ENCODE results near the gene ELP4.
"Not testable (repeated sequence)": the region's sequence is repeated elsewhere in the genome, so short reads cannot be mapped to it uniquely, and the experiment has no call there.

ELP4 gene

DNA sequence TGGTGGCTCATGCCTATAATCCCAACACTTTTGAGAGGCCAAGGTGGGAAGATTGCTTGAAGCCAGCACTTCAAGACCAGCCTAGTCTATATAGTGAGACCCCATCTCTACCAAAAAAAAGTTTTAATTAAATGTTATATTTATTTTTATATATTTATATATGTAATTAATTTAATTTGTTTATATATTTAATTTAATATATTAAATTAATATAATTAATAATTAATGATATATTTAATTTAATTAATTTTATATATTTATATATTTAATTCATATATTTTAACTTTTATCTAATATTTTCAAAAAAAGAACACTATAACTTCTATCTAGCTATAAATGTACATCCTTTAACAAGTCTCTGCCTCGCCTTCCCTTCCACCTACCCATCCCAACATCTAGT, 196.8 kb downstream of the ELP4 start:
- DNase-seq (ENCODE audit: low read depth) = no peak

DNA sequence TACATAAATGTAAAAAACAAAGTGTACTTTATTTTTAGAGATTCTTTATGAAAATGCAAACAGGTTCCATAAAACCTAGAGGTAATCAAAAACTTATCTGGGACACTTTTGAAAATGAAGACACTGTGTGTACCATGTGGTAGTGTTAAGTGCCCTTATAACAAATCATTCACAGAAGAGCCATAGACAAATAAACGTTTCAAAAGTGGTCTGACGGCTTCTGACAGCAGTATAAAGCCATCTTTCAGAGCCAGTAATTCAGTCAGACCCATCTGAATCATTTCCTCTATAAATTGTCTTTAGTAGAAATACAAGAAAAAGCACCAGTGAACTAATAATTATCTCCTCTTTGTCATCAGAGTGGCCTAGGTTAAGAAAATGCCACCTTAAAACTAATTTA, 201.6 kb downstream of the ELP4 start:
- DNase-seq (ENCODE audit: low read depth) = no peak

- no peak for DNase-seq (ENCODE audit: low read depth)
These were observed 203.3 kb downstream of the ELP4 start for GRCh38 chr11:31712851-31713250.

GRCh38 chr11:31714840-31715239, 205.3 kb downstream of the ELP4 start:
- DNase-seq (ENCODE audit: low read depth) = no peak

DNA sequence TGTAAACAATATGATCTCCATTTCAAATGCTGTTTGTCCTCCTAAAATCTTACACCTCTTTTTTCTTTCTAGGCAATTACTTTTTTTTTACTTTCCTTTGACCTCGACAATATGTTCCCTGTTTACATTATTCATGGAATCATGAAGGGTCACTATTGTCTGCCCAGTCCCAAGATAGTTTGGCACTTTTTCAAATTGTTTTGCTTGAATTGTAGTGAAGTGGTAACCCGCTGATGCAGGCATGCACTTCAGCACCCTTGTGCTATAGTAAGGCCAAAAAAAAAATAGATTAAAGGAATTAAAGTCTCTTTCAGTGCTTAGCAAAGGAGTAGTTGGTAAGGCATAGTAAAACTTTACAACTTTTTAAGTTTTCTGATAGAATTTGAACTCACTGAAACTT, 210.7 kb downstream of the ELP4 start:
- DNase-seq (ENCODE audit: low read depth) = no peak

- DNase-seq (ENCODE audit: low read depth) = no peak
These were observed 211.3 kb downstream of the ELP4 start for GRCh38 chr11:31720671-31721365.

DNA sequence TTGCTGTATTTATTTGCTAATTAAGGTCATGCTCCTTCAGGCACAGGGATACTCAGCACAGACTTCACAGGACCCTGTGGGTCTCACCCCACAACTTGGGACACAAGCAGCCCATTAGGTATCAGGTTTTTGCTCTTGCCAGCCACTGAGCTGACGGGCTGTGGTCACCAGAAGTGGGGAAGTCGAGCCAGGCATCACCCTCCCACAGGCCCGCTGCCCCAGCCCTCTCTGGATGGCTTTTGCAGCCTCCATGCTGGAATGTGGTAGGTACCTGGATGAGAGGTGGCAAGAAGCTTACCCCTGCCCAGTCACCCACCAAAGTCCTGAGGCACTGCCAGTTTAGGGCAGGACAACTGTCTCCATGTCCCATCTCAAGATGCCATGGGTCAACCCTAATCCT, 213.2 kb downstream of the ELP4 start:
- no peak for DNase-seq (ENCODE audit: low read depth)

DNA sequence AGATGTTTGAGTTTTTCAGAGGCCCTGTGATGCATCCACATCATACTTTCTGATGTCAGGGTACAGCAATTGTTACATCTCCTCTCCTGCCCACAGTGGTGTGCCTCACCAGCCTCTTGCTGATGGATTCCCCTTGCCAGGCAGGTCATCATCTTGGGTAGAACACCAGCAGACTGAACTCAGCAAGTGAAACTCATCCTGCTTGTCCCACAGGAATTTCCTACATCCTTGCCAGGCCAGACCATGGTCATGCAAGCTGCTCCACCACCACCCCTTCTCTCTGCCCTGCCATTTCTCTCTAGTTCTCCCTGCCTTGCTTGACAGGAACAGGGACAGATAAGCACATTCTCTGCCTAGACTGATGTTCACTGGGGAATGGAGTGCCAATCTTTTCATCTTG, 215.6 kb downstream of the ELP4 start:
- DNase-seq (ENCODE audit: low read depth) = no peak

GRCh38 chr11:31728432-31728831, 218.9 kb downstream of the ELP4 start:
- DNase-seq (ENCODE audit: low read depth) = no peak

GRCh38 chr11:31740131-31740530, 230.6 kb downstream of the ELP4 start:
- DNase-seq (ENCODE audit: low read depth) = no peak

DNA sequence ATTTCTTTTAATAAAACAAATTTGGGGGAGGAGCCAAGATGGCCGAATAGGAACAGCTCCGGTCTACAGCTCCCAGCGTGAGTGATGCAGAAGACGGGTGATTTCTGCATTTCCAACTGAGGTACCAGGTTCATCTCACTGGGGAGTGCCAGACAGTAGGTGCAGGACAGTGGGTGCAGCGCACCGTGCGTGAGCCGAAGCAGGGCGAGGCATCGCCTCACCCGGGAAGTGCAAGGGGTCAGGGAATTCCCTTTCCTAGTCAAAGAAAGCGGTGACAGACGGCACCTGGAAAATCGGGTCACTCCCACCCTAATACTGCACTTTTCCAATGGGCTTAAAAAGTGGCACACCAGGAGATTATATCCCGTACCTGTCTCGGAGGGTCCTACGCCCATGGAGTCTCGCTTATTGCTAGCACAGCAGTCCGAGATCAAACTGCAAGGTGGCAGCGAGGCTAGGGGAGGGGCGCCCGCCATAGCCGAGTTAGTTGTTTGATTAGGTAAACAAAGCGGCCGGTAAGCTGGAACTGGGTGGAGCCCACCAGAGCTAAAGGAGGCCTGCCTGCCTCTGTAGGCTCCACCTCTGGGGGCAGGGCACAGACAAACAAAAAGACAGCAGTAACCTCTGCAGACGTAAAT, 231.3 kb downstream of the ELP4 start:
- DNase-seq (ENCODE audit: low read depth) = not testable (repeated sequence)

DNA sequence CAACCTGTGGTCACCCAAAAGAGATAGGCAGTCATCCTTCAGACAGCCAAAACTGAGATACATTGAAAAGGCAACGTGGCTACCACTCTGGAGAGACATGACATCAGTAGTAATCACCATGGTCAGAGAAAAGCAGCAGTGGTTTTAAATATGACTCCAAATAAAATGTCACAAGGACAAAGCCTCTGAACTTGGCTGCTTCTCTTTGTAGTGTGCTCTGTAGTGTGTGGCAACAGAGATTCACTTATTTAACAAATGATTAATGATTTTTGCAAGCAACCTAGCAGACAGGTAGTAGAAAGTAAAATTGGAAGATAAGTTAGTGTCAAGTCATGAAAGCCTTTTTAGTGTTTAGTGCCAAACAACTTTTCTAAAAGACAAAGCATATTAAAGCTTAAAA, 238.0 kb downstream of the ELP4 start:
- DNase-seq (ENCODE audit: low read depth) = no peak

DNA sequence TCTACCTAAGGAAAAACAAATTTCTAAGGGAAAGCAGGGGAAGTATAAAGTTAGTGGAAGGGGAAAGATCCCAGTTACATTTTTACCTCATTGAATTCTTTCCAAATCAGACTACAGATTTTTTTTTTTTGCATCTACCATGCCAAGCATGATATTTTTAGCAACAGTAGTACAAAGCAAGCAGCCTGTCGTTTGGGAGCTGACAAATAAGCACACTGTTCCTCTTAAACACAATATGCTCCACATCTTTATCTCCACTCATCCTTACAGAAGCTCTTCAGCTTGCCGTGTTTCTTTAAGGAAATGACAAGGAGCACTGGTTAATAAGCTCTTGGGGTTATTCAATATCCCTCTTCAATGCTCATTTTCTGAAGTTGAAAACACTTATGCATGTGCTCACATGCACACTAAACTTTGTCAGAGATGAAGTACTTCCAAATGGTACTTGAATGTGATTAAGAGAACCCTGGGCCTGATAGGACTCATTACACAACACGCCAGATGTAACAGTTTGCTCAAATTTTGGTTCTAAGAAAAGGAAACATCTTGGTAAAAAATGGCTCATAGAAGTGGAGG, 247.8 kb downstream of the ELP4 start:
- DNase-seq (ENCODE audit: low read depth) = no peak

GRCh38 chr11:31761636-31762035, 252.1 kb downstream of the ELP4 start:
- no peak for DNase-seq (ENCODE audit: low read depth)

- no peak for DNase-seq (ENCODE audit: low read depth)
These were observed 253.7 kb downstream of the ELP4 start for GRCh38 chr11:31763296-31763695.

- DNase-seq (ENCODE audit: low read depth) = no peak
These were observed 254.7 kb downstream of the ELP4 start for GRCh38 chr11:31764261-31764660.

- DNase-seq (ENCODE audit: low read depth) = no peak
These were observed 255.2 kb downstream of the ELP4 start for GRCh38 chr11:31764766-31765165.

- no peak for DNase-seq (ENCODE audit: low read depth)
These were observed 257.5 kb downstream of the ELP4 start for GRCh38 chr11:31767066-31767465.

DNA sequence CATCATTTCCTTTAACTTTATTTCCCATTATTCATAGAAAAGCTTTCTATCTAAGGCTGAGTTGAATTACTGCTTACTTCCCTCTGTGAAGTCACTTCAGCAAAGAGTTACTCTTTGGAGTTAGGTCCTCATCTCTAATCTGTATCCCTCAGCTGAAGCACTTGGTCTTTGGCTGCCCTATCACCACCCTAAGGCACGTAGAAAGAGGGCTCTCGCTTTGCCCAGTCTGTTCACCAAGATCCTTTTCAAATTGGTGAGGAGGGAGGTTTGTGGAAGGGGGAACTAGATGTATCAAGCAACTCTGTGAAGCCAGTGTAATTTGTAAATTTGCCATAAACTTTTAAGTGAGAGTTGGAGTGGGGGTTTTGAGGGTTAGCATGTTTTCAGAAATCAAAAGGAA, 258.1 kb downstream of the ELP4 start:
- no peak for DNase-seq (ENCODE audit: low read depth)

DNA sequence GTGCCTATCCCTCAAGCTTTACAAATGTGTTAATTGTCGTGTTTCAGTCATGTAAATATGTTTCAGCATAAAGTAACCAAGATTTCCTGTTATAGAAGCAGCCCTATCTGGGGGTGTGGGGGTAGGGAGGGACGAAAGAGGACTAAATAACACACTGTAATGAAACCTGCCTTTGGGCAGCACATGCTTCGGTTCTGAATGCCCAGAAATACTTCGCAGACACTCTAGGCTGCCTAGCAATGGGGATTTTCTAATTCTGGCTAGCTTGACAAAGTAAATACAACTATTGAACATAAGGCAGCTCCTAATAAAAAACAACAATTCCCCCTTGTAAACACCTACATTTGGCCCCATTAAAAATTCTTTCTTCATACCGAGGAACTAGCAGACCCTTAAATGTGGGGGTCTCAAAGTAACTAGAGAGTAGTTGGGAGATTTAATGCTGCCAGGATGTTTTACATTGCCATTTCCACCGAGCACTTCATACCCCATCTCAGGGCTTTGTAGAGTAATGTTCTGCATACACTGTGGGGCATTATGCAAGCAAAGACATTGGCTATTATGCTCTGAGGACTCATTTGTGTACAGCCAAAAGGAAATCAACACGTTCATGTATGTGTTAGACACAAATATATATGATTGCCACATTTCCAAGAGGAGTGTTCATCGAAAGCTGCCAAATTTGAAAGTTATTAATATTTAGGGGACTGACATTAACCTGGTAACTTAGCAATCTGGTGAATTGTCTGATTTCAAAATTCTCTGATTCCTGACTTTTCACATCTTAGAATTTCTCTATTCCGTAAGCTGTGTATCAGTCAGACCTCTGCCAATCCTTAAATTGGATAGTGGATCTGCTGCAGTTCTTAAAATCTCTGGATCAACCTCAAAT, 259.4 kb downstream of the ELP4 start:
- no peak for DNase-seq (ENCODE audit: low read depth)

GRCh38 chr11:31770011-31770700, 260.6 kb downstream of the ELP4 start:
- DNase-seq (ENCODE audit: low read depth) = no peak

- no peak for DNase-seq (ENCODE audit: low read depth)
These were observed 262.8 kb downstream of the ELP4 start for GRCh38 chr11:31772412-31772811.

All from stimulated activated CD8-positive, alpha-beta memory T cell treated with anti-CD3 and anti-CD28 coated beads, Interleukin-4, amount 100 ng/mL, for 24 hours (primary cell).